ENCODE results near the gene SLC6A1.

Gene SLC6A1

DNA sequence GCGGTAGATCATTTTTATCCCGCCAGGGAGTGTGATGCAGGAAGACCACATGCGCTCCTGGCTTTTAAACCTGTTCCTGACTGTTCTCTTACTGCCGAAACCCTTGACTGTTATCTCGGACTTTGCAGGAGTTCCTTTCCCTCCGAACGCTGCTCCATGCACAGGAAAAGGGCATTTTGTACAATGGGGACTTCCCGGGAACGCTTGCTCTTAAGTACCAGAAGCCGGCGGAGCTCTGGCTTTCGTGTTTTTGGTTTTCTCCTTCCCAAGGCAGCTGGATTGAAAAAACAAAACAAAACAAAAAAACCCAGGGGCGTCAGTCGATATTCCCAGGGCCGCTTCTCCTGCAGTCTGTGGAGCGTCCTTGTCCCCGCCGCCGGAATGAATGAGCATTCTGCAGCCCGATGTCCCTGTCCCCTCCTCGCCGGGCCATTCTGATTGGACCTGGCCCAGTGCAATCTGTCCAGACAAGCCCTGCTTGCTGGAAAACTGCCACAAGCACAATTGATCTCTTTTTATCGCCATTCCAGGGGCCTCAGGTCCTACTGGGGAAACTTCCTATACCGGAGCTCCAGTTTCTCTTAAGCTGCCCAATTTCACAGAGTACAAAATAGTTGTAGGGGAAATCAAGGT, 44.8 kb downstream of the SLC6A1 start:
- no peak for TF ChIP-seq CTCF (IDR thresholded peaks at IDR 0.05; ENCODE audit: insufficient read depth, low read depth, low read length, missing control alignments)
- no peak overlapping the region for H3K4me3 ChIP-seq (ENCODE audit: low read depth, low read length)
- no peak for DNase-seq (ENCODE audit: low read depth)

GRCh38 chr3:11037976-11038375, 45.4 kb downstream of the SLC6A1 start:
- H3K4me3 ChIP-seq (ENCODE audit: low read depth, low read length), result no peak overlapping the region
- no peak for DNase-seq (ENCODE audit: low read depth)
- no peak for TF ChIP-seq CTCF (IDR thresholded peaks at IDR 0.05; ENCODE audit: insufficient read depth, low read depth, low read length, missing control alignments)

DNA sequence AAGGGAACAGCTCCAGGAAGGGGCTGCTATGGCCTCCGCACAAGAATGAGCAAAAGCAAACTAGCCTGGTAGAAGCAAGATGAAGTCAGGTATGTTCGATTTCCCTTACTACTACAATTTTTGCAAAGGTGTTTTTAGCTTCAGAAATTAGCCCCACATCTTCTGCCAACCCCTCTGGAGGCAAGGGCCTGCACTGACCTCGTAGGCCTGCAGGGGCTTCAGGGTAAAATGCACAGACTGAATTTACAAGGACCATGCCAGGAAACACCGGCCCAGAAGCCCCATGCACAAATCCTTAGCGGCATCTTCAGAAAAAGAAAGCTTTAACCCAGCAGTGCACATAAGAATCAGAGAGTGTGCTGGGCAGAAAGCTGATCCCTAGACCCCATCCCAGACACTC, 53.0 kb downstream of the SLC6A1 start:
- no peak overlapping the region for H3K4me3 ChIP-seq (ENCODE audit: low read depth, low read length)
- no peak for DNase-seq (ENCODE audit: low read depth)

GRCh38 chr3:11047500-11047899, 55.0 kb downstream of the SLC6A1 start:
- TF ChIP-seq CTCF (IDR thresholded peaks at IDR 0.05; ENCODE audit: insufficient read depth, low read depth, low read length, missing control alignments), result no peak
- DNase-seq (ENCODE audit: low read depth), result no peak
- no peak overlapping the region for H3K4me3 ChIP-seq (ENCODE audit: low read depth, low read length)

More for the DNA sequence above, 53.0 kb downstream of the SLC6A1 start:
- TF ChIP-seq CTCF (IDR thresholded peaks at IDR 0.05; ENCODE audit: insufficient read depth, low read depth, low read length, missing control alignments), result no peak

DNA sequence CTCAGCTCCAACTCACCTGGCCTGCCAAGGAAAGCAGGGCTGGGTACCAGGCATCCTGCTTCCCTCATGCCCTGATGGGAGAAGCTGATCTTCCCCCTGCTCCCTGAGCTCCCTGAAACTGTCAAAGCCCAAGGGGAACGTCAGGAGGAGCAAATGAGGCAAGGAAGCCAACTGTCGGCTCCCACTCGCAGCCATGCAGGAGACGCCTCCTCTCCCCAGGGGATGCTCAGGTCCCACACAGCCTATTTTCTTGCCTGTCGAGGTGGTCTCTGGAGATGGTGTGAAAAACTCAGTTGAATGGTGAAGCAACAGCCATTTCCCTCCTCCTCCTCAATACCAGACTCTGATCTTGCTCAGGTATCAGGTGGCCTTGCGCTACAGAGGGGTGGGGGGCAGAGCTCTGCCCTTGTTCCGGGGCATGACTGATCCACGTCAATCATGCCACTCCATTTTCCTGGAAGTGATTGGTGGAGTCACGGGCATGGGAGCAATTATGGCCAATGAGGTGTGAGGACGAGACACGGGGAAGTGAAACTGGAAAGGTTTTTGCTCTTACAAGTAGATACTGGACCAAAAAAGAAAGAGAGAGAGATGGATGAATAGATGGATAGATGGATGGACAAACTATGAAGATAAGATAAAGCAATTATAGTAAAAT, 58.2 kb downstream of the SLC6A1 start:
- no peak overlapping the region for H3K4me3 ChIP-seq (ENCODE audit: low read depth, low read length)
- no peak for DNase-seq (ENCODE audit: low read depth)
- no peak for TF ChIP-seq CTCF (IDR thresholded peaks at IDR 0.05; ENCODE audit: insufficient read depth, low read depth, low read length, missing control alignments)

DNA sequence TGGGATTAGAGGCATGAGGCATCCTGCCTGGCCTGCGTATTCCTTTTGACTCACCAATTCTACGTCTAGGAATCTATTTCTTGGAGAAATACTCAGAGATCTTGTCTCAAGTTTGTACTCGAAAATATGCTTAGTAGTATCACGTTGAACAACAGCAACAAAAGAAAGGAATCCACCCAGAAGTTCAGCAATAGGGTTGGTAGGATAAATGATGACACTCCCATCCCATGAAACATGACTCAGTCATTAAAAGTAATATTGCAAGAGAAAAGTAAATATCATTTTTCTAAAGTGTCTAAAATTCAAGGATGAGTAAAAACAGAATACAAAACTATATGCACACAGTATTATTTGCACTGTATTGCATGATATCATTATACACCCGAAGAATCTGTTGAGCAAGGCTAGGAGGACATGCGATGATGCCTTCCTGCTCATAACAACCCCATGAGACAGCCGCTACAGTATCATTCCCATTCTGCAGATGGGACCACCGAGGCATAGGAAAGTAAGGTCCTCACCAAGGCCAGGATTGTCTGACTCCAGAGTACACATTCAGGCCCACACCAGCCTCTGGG, 61.5 kb downstream of the SLC6A1 start:
- no peak for TF ChIP-seq CTCF (IDR thresholded peaks at IDR 0.05; ENCODE audit: insufficient read depth, low read depth, low read length, missing control alignments)
- DNase-seq (ENCODE audit: low read depth), result no peak
- no peak overlapping the region for H3K4me3 ChIP-seq (ENCODE audit: low read depth, low read length)

Data from GM12865 (cell line).